CD1c-positive myeloid dendritic cell (primary cell): ENCODE results near the gene ACP2.

Experiments used
- DNase-seq: peaks from one replicate; pipeline ENCODE4 v3.0.0-alpha.2; 2016; ENCODE audit errors: extremely low spot score

Gene ACP2, protein sequence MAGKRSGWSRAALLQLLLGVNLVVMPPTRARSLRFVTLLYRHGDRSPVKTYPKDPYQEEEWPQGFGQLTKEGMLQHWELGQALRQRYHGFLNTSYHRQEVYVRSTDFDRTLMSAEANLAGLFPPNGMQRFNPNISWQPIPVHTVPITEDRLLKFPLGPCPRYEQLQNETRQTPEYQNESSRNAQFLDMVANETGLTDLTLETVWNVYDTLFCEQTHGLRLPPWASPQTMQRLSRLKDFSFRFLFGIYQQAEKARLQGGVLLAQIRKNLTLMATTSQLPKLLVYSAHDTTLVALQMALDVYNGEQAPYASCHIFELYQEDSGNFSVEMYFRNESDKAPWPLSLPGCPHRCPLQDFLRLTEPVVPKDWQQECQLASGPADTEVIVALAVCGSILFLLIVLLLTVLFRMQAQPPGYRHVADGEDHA

DNA sequence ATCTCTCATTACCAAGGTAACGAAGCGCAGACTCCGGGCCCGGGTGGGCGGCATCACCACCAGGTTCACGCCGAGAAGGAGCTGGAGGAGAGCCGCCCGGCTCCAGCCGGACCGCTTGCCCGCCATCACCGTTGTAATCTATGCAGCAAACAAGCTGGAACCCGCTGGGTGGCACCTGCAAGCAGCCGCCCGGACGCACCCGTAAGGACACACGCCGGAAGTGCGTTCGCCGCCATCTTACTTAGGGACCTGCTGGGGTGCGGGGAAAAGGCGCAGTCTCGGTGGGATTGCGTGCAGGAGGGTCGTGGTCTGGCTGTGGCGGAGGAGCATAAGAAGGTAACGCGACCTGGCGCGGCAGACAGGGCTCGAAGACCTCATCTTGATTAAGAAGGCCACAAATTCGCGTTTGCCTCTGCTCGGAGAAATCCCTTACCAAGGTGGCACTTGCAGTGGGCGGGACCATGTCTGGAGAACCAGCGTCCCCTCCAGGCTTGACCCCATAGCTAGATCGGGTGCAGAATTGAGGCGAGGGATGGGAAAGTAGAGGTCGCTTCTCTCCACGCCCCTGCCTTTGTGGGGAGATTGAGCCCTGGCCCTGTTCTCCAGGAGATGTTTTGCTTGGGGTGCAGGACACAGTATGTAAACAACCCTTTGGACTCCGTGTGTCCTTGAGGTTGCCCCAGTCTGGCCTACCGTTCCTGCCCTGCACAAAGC is at the start of gene ACP2:
Gene ACP2 (minus strand): TSS at position 151 of the 714 bp plus-strand sequence. CDS start 25 bp downstream, at position 126.
- DNase-seq = peak; percentile 91

DNA sequence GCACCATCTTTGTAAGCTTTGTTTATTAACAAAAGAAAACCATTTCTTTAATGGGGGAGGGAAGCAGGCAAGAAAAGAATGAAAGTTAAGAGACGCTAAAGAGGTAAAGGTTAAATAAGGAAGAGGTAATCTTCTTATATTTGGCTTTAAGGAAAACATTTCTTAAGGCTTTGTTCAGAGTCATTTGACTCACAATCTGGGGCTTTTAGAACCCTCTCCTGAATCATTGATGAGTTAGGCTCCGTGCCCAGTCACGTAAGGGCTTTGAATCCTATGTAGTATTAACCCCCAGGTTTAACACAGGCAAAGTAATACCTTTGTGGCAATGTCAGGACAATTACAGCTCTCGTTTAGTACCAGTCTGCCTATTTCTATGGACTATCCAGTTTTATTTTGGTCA is 47.4 kb upstream of the ACP2 start:
- DNase-seq = no peak

DNA sequence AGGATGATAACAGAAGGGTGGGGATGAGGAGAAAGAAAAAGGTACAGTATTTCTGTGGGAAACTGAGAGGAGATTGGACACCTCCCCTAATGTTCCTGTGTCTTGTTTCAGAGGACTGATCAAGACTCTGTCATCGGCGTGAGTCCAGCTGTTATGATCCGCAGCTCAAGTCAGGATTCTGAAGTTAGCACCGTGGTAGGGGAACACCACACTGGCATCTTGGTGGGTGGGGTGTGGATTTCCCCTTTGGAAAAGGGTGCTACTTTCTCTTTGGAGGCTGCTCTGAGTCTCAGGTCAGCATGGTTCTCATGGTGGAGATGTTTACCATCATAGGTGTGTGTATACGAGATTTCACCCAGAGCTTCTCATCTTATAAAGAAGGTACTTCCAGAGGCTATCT is 46.8 kb upstream of the ACP2 start:
- no peak for DNase-seq

DNA sequence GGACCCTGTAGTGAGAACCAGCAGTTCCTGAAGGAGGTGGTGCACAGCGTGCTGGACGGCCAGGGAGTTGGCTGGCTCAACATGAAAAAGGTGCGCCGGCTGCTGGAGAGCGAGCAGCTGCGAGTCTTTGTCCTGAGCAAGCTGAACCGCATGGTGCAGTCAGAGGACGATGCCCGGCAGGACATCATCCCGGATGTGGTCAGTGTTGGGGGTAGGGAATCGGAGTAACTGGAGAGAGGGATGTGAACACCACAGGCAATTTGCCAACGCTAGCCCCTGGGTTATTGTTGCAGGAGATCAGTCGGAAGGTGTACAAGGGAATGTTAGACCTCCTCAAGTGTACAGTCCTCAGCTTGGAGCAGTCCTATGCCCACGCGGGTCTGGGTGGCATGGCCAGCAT is 41.2 kb upstream of the ACP2 start:
- DNase-seq = no peak

DNA sequence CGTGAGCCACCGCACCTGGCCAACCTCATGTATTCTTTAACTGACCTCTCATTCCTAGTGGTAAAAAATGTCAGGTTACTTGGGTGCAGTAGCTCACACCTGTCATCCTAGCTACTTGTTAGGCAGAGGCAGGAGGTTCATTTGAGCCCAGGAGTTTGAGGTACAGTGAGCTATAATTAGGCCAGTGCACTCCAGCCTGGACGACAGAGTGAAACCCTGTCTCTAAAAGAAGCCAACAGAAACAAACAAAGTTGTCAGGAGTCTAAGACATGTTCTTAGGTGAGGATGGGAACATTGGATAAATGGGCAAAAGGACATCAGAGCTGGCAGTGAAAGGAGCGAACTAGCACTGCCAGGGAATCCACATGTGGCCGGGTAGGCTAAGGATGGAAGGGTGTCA is 39.5 kb upstream of the ACP2 start:
- DNase-seq = no peak

DNA sequence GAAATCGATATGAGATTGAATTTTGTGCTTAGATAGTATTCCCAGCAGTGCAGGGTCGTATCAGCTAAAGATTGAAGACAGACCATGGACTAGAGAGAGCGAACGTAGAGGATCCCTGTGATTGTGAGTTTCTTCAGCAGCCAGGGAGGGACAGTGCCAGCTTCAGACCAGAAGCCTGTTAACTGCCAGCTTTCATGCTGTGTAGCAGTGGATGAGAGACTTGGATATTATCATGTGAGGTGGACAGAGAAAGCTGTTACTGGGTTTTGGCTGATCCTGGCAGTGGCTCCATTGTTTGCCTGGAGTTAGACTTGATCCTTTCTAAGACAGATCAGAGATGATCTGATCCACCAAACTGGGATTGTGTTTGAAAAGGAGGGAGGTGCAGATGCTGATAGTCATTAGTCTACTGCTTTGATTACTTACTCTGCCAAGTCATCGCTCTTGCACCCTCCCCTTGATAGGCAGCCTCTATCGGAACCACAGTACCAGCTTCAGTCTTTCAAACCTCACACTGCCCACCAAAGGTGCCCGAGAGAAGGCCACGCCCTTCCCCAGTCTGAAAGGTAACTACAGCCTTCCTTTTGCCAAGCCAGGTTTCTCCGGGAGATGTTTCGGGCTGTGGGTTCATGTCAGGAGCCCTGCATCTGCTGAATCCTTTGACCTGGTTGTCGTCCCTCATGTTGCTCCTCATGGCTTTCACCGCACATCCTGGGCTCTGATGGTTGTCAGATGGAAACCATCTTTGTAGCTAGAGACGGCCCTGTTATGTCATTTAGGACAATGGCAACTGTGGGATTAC is 37.6 kb upstream of the ACP2 start:
- DNase-seq = no peak

DNA sequence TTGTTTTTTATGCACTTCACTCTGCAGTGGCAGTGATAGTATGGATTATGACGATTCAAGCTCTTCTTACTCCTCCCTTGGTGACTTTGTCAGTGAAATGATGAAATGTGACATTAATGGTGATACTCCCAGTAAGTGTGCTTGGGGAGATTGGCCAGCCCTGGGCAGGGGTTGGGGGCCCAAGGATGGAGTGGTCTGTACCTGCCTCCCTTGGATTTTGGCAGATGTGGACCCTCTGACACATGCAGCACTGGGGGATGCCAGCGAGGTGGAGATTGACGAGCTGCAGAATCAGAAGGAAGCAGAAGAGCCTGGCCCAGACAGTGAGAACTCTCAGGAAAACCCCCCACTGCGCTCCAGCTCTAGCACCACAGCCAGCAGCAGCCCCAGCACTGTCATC is 35.5 kb upstream of the ACP2 start:
- no peak for DNase-seq

DNA sequence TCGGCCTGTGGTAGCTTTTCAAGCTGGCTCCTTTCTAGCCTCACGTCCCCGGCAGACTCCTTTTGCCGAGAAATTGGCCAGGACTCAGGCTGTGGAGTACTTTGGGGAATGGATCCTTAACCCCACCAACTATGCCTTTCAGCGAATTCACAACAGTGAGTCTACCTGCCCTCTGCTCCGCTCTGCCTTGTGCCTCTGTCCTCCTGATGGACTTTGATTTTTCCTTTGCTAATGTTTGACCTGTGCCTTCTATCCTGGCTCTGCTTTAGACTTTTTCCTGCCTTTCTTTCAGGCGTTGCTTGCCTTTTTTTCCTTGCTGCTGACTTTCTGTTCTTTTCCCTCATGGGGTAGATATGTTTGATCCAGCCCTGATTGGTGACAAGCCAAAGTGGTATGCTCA is 33.8 kb upstream of the ACP2 start:
- DNase-seq = no peak

DNA sequence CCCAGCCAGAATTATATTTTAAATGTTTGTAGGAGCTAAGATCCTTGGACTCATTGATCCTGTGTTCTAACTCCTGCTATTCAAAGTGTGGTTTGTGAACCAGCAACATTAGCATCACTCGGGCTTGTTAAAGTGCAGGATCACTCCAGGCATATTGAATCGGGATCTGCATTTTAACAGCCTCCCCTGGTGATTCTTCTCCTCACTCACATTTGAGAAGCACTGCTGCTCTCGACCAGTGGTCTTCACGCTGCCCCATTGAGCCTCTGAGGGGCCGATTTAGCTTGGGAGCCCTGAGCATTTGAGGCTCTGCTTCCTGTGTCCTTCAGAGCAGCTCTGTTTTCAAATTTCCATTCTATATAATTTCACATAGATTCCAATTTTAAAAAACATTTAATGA is 32.2 kb upstream of the ACP2 start:
- no peak for DNase-seq

DNA sequence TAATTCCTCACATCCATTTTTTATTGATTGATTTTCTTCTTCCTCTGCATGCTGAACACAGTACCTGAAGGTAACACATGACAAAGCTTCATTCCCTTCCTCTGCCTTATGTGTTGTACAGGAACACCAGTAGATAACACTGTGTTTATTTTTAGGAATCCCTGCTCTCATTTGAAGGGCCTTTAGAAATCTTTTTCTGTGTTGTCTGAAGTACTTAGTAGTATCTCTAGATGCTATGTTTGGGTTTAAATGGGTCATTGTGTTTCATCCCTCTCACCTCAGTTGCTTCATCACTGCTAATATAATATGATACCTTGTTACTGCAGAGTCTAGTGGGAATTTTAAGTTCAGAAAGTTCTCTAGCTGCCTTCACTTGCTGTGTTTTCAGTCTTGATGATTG is 31.5 kb upstream of the ACP2 start:
- no peak for DNase-seq

DNA sequence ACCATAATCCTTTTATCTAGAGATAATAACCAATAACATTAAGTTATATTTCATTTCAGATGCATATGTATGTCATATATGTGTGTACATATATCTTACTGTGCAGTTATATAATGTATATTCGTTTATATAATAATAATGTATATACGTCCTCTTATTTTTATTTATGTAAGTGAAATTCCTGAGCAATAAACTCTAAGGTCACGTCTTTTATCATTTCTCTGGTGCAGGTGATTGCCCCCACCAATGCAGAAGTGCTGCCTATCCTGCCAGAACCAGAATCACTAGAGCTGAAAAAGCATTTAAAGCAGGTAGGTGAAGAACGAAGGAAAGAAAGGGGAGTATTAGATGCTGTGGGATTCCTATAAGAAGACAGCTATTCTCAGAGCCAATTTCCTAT is 30.2 kb upstream of the ACP2 start:
- DNase-seq = no peak

DNA sequence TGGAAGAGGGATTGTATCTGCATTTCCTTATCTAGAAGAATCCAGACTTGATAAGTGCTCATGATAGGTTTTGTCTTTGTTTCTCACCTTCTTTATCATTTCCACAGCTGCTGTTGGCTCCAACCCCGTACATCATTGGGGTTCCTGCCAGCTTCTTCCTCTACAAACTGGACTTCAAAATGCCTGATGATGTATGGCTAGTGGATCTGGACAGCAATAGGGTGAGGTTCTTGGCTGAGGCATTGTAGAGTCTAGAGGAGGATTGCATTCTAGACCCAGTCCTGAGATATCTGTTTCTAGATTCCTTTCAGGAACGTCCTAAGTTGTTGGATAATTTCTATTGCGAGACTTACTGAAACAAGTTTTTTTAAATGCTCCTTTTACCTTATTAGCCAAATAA is 29.4 kb upstream of the ACP2 start:
- no peak for DNase-seq

DNA sequence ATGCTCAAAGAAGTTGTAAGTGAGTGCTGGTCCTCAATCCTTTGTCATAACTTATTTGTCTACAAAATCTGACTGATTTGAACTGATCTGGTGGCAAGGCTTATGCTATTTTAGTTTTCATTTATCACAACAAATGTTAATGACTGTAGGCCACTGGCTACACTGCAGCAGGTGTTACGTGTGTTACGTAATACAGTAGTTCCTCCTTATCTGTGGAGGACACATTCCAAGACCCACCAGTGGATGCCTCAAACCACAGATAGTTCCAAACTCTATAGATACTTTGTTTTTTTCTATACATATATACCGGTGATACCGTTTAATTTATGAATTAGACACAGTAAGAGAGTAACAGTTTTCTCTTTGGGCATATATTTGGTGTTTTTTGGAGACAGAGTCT is 28.3 kb upstream of the ACP2 start:
- no peak for DNase-seq

DNA sequence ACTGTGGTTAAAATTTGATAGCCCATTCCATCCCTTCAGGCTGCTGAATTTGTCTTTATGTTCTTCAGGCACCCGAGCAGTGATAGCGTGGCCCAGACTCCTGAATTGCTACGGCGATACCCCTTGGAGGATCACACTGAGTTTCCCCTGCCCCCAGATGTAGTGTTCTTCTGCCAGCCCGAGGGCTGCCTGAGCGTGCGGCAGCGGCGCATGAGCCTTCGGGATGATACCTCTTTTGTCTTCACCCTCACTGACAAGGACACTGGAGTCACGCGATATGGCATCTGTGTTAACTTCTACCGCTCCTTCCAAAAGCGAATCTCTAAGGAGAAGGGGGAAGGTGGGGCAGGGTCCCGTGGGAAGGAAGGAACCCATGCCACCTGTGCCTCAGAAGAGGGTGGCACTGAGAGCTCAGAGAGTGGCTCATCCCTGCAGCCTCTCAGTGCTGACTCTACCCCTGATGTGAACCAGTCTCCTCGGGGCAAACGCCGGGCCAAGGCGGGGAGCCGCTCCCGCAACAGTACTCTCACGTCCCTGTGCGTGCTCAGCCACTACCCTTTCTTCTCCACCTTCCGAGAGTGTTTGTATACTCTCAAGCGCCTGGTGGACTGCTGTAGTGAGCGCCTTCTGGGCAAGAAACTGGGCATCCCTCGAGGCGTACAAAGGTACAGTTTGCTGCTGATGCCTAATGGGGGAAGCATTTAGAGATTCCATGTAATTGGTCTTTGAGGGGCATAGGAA is 26.1 kb upstream of the ACP2 start:
- no peak for DNase-seq

DNA sequence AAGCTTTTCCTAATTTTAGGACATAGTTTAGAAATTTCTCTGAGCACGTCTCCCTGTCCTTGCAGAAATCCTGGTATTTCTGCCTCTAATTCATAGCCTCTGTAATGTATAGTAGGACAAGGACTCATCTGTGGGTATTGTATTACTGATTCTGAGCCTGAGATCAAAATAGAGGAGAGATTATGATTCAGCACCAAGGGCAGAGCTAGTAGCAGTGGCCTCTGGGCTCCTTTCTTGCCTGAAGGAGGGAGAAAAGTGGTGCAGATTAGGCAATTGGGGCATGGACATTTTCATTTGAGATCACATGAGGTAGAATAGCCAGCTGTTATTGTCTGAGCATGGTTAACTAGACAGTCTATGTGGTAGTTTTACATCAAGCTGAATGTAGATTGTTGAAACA is 24.1 kb upstream of the ACP2 start:
- no peak for DNase-seq

DNA sequence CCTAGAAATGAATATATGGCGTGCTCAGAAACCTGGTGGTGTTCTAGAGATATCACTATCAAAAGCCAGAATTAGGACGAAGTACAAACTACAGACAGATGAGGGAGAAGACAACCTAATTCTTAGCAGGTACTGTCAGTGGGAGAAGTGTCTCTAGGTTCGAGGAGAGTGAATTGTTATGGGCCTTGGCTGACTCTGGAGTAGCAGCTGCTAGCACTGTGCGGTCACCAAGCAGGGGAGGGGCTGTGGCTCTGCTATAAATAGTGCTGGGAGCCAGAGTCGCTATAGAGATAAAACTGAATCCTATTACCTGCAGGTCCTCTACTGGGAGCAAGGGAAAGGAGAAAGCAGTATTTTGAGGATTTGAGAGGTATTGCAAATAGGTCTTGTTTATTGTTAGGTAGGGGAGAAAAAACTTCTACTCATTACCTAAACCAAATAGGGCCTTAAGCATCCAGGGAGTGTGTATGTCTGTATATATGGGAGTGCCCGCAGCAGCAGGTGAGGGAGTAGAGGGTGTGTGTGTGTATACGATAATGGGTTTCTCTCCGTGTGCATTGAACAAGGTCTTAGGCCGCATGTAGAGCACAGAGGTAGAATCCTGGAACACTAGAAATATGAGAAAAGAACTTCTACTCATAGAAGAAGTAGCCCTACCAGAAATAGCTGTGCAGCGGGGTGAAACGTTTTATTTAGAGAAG is 23.5 kb upstream of the ACP2 start:
- no peak for DNase-seq

DNA sequence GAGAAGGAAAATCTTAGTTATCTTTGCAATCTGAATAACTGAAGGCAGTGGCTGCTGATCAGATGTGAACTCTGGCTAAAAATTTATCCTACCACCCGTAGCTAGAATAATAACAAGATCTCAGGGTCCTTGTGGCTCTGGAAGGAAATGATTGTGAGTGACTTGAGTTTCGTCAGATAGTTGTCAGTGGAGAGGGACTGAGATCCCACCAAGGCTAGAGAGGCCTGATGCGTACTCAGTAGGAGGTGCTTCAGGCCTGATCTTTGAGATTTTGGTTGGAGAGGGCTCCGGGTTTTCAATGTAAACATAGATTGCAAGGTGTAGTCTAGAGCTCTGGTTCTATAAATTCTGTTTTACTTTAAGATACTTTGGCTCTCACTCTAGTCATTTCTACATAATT is 22.7 kb upstream of the ACP2 start:
- no peak for DNase-seq

DNA sequence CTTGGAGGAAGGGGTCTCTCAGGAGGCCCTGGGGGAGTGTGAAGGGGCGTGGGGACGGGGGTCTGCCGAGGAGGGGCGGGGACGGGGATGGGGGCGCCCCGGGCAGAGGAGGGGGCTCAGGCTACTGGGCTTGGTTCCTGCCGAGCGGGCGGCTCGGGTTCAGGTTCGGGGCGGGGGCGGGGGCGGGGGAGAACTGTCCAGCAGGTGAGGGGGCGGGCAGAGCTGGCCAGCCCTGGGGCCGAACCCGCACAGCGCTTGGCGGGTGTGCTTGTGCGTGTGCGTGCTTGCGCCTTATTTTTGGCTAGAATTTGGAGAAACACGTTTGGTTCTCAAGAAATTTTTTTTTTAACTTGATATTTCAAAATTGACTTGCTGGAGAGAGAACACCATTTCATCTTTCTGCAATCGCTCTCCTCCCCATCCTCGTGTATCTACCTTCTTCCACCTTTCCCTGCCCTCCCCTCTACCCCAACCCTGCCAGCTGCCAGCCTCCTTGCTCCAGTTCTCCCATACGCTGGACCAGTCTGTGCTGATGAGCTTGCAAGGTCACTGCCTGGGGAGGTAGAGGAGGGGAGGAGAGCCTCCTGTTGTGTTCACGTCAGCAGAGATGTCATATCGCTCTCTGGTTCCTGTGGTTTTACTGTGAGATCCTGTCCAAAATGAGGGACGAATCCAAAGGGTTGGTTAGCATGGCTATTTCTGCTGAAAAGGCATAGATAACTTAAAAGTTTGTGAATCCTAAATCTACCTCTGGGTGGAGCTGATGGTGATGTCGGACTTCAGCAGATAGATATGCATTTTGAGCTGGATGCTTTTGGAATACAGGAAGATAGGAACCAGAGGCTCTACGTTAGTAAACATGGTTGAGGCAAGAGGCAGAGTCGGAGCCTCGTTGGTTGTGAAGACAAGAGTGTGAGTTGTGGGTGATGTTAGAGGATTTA is 22.0 kb upstream of the ACP2 start:
- DNase-seq = peak; percentile 40

DNA sequence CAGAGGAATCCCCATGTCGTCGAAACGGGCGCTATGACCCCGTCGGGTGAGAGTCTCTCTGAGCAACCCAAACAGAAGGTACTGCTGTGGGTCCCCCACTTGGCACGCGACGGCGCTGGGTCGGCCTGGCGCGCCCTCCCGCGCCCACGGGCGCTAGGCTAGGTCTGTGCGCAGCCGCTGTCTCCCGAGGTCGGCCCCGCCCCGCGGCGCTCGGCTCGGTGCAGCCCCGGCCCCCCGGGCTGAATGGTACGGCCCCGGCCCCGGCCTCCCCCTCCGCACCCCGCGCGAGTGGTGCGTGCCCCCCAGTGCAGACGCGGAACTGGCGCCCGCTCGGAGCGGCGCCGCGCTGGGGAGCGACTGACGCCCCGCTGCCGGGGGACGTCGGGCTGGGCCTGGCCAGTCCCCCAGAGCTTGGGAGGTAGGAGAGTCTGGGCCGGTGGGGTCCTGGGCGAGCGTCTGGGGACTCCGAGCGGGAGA is 21.3 kb upstream of the ACP2 start, which contains the start of gene MADD:
Gene MADD (plus strand): TSS at position 305 of the 477 bp plus-strand sequence.
- DNase-seq = peak; percentile 95
